HG03175 (cell line): ENCODE data around the gene TCERG1L.
"Not testable (repeated sequence)": the region's sequence is repeated elsewhere in the genome, so short reads cannot be mapped to it uniquely, and the experiment has no call there.

Experiments
- ATAC-seq: cut with Tn5 transposase; IDR thresholded peaks from one replicate; pipeline ENCODE4 v1.9.1; 2021; ENCODE audit warnings: mild to moderate bottlenecking, moderate library complexity; ENCODE audit not compliant: unreplicated experiment

The TCERG1L gene

DNA sequence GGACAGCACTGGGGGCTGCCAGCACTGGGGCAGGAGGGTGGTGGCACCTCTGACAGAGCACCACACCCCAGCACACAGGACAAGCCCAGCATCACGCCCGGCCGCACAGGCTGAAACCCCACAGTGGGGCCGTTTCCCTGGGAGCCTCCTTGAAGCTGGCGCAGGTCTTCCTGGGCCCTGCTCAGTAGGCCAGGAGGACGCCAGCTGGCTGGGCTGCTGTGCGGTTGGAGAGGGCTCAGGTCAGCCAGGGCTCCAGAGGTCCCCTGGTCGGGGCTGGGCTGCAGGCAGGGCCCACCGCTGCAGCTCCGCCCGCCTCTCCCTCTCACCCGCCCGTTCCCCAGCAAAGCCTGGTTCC, 137.3 kb downstream of the TCERG1L start:
- ATAC-seq: no peak

DNA sequence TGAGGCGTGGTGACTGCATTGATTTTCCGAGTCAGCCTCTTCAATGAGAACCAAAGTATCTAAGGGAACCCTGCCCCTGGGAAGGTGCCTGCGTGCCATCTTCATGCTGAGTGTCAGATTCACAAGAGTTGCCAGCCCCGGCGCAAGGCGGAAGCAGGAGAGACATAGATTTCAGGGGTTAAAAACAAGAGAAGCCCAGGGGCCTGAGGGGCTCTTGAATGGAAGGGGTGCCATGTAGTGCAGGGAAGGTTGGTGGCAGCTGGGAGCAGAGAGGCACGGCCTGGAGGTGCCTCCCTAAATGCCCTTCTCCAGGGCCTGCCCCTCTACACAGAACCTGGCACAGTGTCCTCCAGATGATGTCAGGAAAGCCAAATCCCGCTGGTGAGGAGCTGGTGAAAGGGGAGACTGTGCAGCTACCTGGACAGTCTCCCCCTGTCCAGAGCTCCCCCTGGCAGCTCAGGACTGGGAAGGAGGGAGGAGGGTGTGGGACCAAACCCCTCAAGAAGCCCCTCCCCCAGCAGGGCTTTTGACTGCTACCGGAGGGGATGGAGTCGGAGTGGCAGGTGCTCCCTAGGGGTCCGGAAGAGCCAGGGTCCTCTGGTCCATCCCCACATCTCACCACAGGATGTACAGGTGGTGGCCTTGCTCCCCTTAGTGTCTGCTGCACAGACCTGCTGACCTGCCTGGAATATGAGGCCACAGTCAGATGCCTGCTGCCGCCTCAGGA, 137.9 kb downstream of the TCERG1L start:
- ATAC-seq: no peak

DNA sequence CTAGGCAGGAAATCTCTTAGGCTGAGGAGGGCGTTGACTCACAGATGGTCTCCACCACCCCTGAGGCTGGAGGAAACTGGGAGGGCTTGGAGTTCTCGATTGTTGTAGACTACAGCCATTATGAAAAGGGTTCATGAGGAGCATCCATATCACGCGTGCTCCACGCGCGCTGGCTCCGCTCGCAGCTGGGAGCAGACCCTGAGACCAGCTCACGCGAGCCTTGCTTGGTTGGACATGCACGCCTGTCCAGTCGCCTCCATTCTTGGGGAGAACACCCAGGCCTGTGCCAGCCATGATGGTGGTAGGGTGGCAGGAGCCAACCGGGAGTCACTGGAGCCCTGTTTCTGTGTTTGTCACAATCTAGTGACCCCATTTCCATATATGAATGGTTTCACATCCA, 139.1 kb downstream of the TCERG1L start:
- ATAC-seq: no peak

DNA sequence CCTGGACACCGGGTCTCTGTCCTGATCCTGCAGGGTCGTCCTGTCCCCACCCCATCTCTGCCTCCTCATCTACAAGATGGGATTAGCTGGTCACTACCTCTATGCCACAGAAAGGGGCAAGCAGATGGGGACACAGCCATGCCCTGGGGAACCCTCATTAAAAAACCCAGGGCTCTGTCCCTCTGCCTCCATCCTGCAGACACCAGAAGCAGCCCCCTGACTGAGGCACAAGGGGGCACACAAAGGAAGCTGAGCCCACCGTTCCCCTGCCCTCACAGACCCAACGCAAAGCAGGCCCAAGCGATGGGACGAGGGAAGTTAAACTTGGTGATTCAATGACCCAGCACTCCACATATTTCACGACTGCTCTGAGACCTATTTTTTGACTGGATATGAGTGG, 142.4 kb downstream of the TCERG1L start:
- no peak for ATAC-seq

DNA sequence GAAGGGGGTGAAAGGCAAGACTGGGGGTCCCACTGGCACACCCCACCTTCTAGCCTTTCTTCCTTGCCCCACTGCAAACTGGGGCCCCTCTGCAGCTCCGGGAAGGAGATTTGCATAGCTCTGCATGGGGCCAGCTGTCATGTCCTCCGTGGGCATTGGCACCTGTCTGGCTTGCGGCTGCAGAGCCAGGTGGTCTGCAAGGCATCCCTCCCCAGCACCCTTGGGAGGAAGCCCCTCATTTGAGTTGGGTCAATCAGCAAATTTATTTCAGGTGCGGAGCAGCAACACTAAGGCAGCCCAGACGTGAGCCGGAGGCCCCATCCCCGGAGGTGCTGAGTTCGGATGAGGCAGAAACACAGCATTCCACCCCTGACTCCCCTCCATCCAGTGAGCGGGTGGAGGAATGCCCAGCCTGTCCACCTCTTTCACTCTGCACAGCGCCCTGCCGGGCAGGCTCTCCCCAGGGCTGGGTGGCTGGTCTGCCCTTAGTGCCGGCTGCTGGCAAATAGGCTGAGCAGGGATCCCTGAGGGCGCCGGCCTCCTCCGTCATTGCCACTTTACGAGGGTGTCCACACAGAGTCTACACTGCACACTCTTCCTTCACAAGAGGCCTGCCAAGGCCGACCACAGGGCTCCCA, 143.2 kb downstream of the TCERG1L start:
- no peak for ATAC-seq

DNA sequence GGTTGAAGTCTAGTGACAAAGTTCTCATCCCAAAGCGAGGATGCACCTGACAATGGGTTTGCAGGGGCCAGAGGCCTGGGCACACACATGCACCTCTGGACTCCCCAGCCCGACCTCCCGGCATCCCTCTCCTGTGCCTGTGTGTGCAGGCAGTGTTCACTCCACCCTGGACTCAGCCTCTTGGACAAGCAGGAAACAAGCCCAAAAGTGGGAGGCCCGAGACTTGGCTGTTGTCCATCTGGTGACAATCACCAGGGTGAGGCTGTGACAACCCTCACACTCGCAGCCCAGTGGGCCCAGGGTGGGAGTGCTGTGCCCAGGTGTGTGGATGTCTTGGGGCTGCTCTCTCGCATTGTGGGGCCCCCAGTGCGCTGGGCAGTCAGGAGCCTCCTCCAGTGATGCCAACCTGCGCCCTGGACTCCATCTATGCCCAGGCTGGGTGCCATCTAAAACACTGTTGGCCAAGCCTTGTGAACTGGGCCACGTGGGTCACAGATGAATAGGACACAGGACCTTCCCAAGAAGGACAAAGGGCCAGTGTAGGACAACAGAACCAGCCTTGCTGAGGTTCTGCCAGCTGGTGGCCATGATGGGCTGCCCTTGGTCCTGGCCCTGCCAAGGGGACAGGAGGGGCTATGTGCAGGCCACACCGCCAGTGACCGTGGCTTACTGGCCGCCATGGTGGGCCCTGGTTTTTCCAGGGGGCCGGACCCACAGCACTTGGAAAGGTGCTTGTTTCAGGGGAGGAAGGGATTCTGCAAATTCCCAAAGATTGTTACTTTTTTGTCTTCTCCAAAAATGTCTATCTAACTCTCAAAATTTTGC, 144.3 kb downstream of the TCERG1L start:
- ATAC-seq: no peak

DNA sequence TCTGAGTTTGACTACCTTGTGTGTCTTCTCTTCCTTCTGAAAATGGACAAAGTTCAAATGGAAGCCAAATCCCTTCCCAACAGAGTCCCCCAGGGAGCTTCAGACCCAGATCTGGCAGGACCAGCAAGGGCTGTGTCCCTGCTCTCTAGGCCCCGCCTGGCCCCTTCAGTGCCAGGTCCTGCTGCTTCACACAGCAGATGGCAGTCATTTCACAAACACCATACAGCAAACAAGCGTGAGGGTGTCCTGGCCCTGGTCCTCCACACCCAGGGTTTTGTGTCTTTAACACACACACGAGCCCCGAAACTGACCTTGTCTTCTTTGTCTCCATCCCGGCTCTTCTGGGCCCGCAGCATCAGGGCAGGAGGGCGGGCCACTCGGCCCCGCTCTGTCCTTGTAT, 145.0 kb downstream of the TCERG1L start:
- no peak for ATAC-seq

DNA sequence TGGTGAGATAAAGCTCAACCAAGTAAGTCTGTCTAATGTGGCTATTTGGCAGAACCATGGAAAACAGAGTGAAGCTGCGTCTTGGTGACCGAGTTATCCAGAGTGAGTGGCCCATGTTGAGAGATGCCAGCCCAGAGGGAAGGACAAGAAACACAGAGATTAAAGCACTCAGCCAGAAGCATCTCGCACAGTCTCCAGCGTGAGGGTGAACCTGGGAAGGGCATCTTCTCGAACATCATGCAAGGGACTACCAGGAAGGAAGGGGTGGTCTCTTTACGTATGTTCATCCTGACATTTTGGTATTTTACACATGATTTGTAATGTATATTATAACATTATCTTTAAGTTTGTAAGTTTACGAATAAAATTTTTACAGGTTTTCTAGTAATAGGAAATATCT, 146.4 kb downstream of the TCERG1L start:
- ATAC-seq: no peak

DNA sequence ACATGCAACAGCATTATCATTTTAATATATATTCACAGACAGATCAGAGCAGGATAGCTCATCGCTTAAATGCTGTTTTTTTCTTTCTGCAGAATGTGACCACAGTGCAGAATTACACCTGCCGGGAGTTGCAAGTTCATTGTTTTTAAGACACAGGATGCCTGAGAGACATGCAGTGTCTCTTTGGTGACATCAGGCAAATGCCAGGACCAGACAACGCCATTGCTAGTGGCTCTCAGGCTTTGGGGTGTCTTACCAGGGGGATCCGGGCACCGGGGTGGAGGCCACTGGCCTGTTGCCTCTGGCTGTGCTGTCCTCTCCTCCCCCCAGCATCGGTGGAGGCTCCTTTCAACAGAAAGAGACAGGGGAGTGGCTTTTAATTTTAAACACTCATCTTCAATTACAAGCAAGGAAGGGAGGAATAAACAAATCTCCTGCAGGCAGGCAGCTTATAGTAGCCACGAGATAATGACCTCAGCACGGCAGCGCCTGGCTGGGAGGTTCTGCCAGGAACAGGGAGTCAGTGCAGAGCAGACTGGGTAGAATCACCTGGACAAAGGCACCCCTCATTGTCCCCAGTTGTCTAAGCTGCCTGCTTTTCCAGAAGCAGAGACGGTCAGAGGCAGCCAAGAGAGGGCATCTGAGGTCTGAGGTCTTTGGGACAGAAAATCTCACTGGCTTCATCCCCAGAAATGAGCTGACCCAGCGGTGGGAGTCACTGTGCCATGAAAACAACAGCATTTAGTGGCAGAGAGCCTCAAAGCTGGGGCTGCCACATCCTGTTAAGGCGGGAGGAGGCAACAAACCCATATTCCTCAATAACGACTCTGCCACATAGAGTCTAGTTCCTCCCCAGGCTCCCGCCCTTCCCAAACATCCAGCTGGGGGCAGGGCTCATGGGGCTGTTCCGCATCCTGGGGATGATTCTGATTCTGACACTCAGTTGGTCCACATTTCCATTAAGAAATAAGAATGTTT, 148.4 kb downstream of the TCERG1L start:
- ATAC-seq: no peak

DNA sequence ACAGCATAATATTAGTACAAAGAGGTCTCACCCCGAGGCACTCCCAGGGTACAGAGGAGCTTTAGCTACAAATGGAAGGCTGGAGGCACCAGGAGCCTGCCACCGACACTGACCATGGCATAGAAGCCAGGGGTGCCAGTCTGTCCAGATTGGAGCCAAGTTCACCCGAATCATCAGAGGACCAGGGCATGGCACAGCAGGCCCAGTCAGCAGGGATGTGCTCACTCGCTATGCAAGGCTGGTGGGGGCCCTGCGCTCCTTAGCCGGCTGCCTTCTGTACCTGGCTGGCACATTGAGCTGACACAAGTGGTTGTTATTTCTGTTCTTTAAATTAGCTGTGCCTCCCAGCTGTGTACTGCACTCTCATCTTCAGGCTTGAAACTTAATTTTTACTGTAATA, 149.3 kb downstream of the TCERG1L start:
- ATAC-seq: no peak

DNA sequence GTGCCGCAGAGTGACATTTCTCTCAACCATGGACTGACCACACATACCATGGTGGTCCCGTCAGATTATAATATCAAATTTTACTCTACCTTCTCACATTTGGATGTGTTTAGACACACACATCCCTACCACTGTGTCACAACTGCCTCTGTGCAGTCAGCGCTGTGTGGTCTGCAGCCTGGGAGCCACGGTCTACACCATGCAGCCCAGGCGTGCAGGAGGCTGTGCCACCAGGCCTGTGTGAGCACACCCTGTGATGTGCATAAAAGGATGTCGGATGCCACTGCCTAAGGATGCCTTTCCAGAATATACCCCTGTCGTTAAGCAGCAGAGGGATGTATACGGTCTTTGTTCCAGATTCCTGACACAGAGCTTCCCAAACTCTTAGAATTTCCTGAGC, 150.4 kb downstream of the TCERG1L start:
- no peak for ATAC-seq

DNA sequence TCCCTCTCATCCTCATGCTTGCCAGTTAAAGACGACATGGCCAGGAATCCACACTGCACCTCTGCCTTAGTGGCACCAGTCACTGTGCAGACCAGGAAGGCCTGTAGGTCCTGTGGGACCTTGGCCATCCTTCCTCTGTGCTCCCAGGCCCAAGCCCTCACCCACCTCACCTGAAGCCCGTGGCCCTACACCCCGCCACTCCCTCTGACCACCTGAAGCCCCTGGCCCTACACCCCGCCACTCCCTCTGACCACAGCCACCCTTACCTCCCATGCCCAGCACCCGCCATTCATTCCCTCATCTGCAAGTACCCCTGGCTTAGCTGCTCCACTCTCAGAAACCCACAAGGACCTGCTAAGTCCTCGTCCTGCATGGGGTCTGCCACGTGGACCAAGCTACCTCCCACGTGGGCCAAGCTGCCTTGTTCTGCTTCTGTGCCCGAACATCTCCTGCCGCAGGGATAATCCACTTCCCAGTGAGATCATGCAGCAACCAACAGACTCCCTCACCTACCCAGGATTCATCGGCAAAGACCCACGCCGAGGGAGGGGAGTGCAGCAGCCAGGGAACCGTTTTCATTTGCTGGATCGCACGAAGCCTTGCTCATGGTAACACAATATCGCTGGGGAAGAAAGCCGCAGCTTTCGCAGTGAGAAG, 151.2 kb downstream of the TCERG1L start:
- ATAC-seq: no peak

DNA sequence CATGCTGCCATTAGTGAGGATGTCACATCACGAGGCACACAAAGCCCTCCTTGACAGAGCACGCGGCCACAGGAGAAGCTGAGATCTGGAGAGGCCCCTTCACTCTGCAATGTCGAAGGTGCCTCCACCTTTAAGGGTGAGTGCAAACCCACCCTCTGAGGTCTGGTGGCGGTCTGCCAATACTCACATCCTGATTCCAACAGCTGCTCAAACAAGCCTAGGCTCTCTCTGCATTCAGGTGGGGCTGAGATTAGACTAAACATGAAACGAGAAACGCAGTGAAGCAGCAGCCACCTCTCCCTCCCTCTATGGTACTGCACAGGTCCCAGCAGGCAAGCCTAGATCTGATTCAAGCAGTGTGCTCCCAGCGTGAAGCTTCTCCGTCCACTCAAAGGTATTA, 151.8 kb downstream of the TCERG1L start:
- no peak for ATAC-seq

DNA sequence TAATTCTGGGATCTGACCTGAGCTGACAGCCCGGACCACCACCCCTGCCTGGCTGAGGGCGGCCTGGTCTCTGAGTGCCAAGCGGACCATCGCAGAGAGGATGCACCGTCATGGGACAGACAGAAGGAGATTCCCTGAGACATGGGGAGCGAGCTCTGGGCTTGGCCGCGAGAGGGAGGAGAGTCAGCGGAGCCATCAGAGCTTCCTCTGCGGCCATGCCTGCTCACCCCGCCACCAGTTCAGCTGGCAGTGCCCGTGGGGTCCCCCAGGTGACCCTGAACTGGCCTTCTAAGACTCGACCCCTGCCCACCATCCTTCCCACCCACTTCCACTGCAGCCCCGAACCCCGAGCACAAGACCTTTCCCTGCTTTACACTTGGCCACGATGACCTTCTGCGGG, 152.8 kb downstream of the TCERG1L start:
- no peak for ATAC-seq

DNA sequence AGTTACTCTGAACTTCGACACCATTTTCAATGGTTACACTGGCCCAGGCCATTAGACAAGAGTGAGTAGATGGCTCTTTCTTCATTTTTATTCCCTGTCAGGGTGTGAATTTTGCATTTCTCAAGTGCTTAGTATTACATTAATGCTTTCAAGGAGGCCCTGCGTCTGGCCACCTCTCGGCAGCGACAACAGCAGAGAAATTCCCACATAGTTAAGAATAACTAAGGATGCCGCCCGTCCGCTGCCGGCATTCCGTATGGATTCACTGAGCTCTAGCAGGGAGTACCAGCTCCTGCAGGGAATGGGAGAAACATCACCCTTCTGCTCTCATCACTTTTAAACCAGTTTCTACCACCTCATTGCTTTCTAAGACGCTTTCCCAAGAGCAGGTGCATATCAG, 153.6 kb downstream of the TCERG1L start:
- no peak for ATAC-seq

DNA sequence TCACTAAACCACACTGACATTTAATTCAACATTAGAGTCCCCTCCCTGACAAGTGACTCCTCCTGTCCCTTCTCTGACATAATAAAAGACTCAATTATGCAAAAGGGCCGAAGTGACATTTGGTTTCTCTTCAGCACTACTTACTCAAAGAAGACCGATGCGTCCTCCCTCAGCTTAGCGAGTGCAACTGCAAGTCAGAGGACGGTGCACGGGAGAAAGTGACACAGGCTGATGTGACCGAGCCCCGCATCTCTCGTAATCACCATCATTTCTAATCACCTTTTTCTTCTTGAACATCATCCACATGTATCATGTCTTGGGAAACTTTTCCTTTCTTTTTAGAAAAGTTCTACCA, 155.7 kb downstream of the TCERG1L start:
- no peak for ATAC-seq

DNA sequence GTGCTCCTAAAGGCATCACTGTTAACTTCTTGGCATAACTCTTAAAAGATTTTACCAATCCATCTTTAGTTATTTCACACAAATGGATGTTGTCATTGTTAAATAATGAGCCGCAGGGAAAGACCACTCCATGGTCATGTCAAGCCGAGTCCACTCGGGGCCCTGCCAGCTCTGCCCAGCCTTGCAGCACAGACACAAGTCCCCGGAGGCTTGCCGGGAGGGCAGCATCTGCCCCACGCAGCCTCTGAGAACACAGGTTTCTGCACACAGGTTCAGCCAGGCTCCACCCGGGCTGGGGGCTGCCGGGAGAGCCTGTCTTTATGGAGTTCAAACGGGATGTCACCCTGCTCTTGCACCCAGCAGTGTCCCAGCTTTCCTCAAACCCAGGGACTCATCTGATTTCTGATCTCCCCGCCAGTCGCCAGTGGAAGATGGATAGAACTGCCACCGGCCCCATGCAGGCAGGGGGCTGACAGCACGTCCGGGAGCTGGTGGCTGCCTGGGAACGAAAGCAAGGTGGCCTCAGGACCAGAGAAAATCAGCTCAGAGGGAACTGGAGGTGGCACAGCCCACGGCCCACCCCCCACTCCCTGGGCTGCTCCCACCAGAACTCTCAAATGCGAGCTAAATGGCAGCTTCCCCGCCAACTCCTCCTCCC, 156.2 kb downstream of the TCERG1L start:
- ATAC-seq: no peak

DNA sequence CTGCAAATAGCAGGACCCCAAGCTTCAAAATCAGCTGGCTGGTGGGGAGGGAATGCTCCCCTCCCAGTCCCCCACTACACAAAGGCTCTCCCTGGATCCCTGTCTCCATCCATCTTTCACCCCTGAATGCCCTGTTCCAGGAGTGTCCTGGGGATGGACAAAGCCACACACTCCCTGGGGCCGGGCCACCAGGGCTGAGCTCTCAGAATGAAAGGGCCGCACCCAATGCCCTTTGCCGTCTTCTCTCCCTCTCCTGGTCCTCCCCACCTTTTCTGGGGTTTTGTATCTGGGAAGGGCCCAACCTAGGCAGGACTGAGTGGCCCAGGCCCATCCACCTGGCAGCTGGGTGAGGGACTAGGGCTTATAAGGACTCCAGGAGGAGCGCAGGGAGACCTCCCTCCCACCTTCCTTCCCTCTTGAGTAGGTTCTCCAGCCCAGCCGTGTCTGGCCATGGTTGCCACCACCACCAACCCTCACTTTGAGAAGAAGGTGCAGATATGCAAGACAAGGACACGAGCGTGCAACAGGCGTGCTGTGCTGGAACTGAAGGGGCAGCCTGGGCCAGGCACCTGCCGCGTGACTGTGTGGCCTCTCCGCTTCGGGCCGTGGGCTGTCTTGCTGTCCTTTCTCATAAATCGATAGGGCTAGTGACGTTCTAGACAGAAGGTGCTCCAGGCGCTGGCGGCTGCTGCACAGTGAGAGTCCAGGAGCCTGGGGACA, 157.1 kb downstream of the TCERG1L start:
- ATAC-seq: no peak

DNA sequence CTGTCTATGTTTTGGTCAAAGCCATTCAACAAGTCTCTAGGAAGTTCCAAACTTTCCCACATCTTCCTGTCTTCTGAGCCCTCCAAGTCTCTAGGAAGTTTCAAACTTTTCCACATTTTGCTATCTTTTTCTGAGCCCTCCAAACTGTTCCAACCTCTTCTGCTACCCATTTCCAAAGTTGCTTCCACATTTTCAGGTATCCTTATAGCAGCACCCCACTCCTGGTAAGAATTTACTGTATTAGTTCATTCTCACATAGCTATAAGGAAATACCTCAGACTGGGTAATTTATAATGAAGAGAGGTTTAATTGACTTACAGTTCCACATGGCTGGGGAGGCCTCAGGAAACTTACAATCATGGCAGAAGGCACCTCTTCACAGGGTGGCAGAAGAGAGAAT, 159.1 kb downstream of the TCERG1L start:
- not testable (repeated sequence) for ATAC-seq
